Neural progenitor cell (in vitro differentiated cells): ENCODE results near the gene RFX1. TPM values are rescaled to one million over a fixed set of nuclear protein-coding genes. Genes with fewer than 3 reads are reported as not detected.
"Not testable (repeated sequence)": the region's sequence is repeated elsewhere in the genome, so short reads cannot be mapped to it uniquely, and the experiment has no call there.

Experiments used
- DNase-seq: peaks from one replicate; pipeline ENCODE4 v3.0.0-alpha.2; 2016; ENCODE audit warnings: low spot score
- H2AFZ ChIP-seq: fragments of 200-600 bp; sonication (generic); replicated peaks from 2 replicates; pipeline ENCODE4 v1.6.1; 2016; ENCODE audit warnings: antibody characterized with exemption
- H3F3A ChIP-seq: fragments of 200-600 bp; sonication (generic); 2 replicates; pipeline ENCODE4 v1.6.1; 2016; ENCODE audit warnings: antibody characterized with exemption, low read depth
- H3K27ac ChIP-seq: fragments of 200-600 bp; sonication (generic); 2 replicates; pipeline ENCODE4 v1.5.1; 2016; ENCODE audit warnings: mild to moderate bottlenecking
- H3K27me3 ChIP-seq: fragments of 200-600 bp; sonication (generic); 2 replicates; pipeline ENCODE4 v1.6.1; 2016; ENCODE audit warnings: mild to moderate bottlenecking, moderate library complexity
- H3K36me3 ChIP-seq: fragments of 200-600 bp; sonication (generic); 2 replicates; pipeline ENCODE4 v1.5.1; 2016
- H3K4me1 ChIP-seq: fragments of 200-600 bp; sonication (generic); 2 replicates; pipeline ENCODE4 v1.6.1; 2016; ENCODE audit warnings: mixed run types
- H3K4me2 ChIP-seq: fragments of 200-600 bp; sonication (generic); 2 replicates; pipeline ENCODE4 v1.6.1; 2016
- H3K4me3 ChIP-seq: fragments of 200-600 bp; sonication (generic); 2 replicates; pipeline ENCODE4 v1.5.1; 2016
- H3K79me2 ChIP-seq: fragments of 200-600 bp; sonication (generic); 2 replicates; pipeline ENCODE4 v1.6.1; 2016; ENCODE audit warnings: low read depth
- H3K9ac ChIP-seq: fragments of 200-600 bp; sonication (generic); 2 replicates; pipeline ENCODE4 v1.6.1; 2016
- H3K9me3 ChIP-seq: fragments of 200-600 bp; sonication (generic); 2 replicates; pipeline ENCODE4 v1.5.1; 2016; ENCODE audit warnings: low read depth
- H4K20me1 ChIP-seq: fragments of 200-600 bp; sonication (generic); 2 replicates; pipeline ENCODE4 v1.6.1; 2016; ENCODE audit warnings: low read depth
- H3K27ac Mint-ChIP-seq: 3 replicates; pipeline ENCODE4 v1.8.0; 2021; ENCODE audit warnings: mixed read lengths
- H3K27me3 Mint-ChIP-seq: 2 replicates; pipeline ENCODE4 v1.8.0; 2022; ENCODE audit warnings: low read depth, mild to moderate bottlenecking, inconsistent platforms, moderate library complexity, mixed read lengths; ENCODE audit not compliant: insufficient read depth
- H3K36me3 Mint-ChIP-seq: 3 replicates; pipeline ENCODE4 v1.8.0; 2021; ENCODE audit warnings: mixed read lengths
- H3K4me1 Mint-ChIP-seq: 3 replicates; pipeline ENCODE4 v1.8.0; 2021; ENCODE audit warnings: mixed read lengths
- H3K4me3 Mint-ChIP-seq: 3 replicates; pipeline ENCODE4 v1.8.0; 2021; ENCODE audit warnings: mild to moderate bottlenecking, moderate library complexity, mixed read lengths
- H3K9me3 Mint-ChIP-seq: 3 replicates; pipeline ENCODE4 v1.8.0; 2020; ENCODE audit warnings: mixed read lengths
- CTCF ChIP-seq: fragments of 200-600 bp; sonication (generic); IDR thresholded peaks from 2 replicates; pipeline ENCODE4 v1.5.1; 2017; ENCODE audit warnings: antibody characterized with exemption, mild to moderate bottlenecking
- EZH2 ChIP-seq: fragments of 200-600 bp; sonication (generic); IDR thresholded peaks from 2 replicates; pipeline ENCODE4 v1.6.1; 2017; ENCODE audit warnings: antibody characterized with exemption, mild to moderate bottlenecking, moderate library complexity
- EZH2phosphoT487 ChIP-seq: fragments of 200-600 bp; sonication (generic); IDR thresholded peaks from 2 replicates; pipeline ENCODE4 v1.6.1; 2017; ENCODE audit warnings: antibody characterized with exemption
- total RNA-seq: library from RNA; depleted of rRNA; stranded (reverse); fragments of >200 nt; gene quantifications from 2 replicates; pipeline ENCODE4 v1.2.3, GENCODE V29; 2015; ENCODE audit warnings: low replicate concordance

Gene RFX1
- total RNA-seq, 1 donor from 2014 or later: 1.0 TPM

GRCh38 chr19:13975870-13976269, 30.2 kb downstream of the RFX1 start:
- Mint-ChIP-seq H3K9me3 (no peaks in the 10 kb centered on the region), H3K27ac (no peak overlapping the region), H3K4me3 (no peak overlapping the region), H3K36me3 (peaks cover 11% of the 10 kb centered on the region), H3K27me3 (peaks cover 14% of the 10 kb centered on the region), H3K4me1 (peaks cover 19% of the 10 kb centered on the region)
- H3K27ac ChIP-seq: no peak overlapping the region
- H3K79me2 ChIP-seq: no peaks in the 10 kb centered on the region
- H3K36me3 ChIP-seq: no peaks in the 10 kb centered on the region
- H2AFZ ChIP-seq: no peak overlapping the region
- no peaks in the 10 kb centered on the region for H3K9me3 ChIP-seq
- H3F3A ChIP-seq: peaks cover 18% of the 10 kb centered on the region
- H3K9ac ChIP-seq: no peak overlapping the region
- peaks cover 14% of the 10 kb centered on the region for H3K4me1 ChIP-seq
- TF ChIP-seq CTCF (no peak), EZH2phosphoT487 (no peak), EZH2 (no peak)
- H3K4me3 ChIP-seq: no peak overlapping the region
- peaks cover 2% of the 10 kb centered on the region for H4K20me1 ChIP-seq
- peaks cover 6% of the 10 kb centered on the region for H3K27me3 ChIP-seq
- DNase-seq: no peak
- H3K4me2 ChIP-seq: no peak overlapping the region

GRCh38 chr19:13974073-13974472, 32.0 kb downstream of the RFX1 start:
- Histone ChIP-seq H3K27ac (no peak overlapping the region), H3K9ac (no peak overlapping the region), H3K27me3 (no peaks in the 10 kb centered on the region), H3K4me2 (peak overlapping the region; percentile 28), H3K79me2 (no peaks in the 10 kb centered on the region), H3K9me3 (no peaks in the 10 kb centered on the region), H3K4me1 (peaks cover 8% of the 10 kb centered on the region), H3K4me3 (no peak overlapping the region), H4K20me1 (peaks cover 2% of the 10 kb centered on the region), H2AFZ (no peak overlapping the region), H3K36me3 (no peaks in the 10 kb centered on the region), H3F3A (peaks cover 13% of the 10 kb centered on the region)
- Mint-ChIP-seq H3K9me3 (no peaks in the 10 kb centered on the region), H3K27ac (peak overlapping the region; percentile 44), H3K27me3 (peaks cover 11% of the 10 kb centered on the region), H3K4me1 (peaks cover 11% of the 10 kb centered on the region), H3K4me3 (peak overlapping the region; percentile 42), H3K36me3 (peaks cover 10% of the 10 kb centered on the region)
- TF ChIP-seq EZH2phosphoT487 (no peak), EZH2 (no peak), CTCF (no peak)
- peak; percentile 82 for DNase-seq

- not testable (repeated sequence) for H3K4me2 ChIP-seq, H3K9ac ChIP-seq, H3K9me3 ChIP-seq, H3K4me3 ChIP-seq, H3K9me3 Mint-ChIP-seq, H3K36me3 ChIP-seq, H3K27me3 ChIP-seq, DNase-seq, H3K79me2 ChIP-seq, H4K20me1 ChIP-seq, H2AFZ ChIP-seq, H3K27ac ChIP-seq, H3K4me3 Mint-ChIP-seq, H3K4me1 ChIP-seq, H3K27ac Mint-ChIP-seq
- Mint-ChIP-seq H3K36me3 (peaks cover 13% of the 10 kb centered on the region), H3K27me3 (peaks cover 11% of the 10 kb centered on the region), H3K4me1 (peaks cover 11% of the 10 kb centered on the region)
- peaks cover 13% of the 10 kb centered on the region for H3F3A ChIP-seq
Measured at GRCh38 chr19:13973479-13973878, 32.6 kb downstream of the RFX1 start.

GRCh38 chr19:13972368-13973155, 33.6 kb downstream of the RFX1 start:
- peaks cover 4% of the 10 kb centered on the region for H3K4me1 ChIP-seq
- no peak for DNase-seq
- Mint-ChIP-seq H3K27ac (no peak overlapping the region), H3K4me1 (peaks cover 8% of the 10 kb centered on the region), H3K4me3 (peak overlapping the region; percentile 48), H3K36me3 (peaks cover 13% of the 10 kb centered on the region), H3K9me3 (no peaks in the 10 kb centered on the region), H3K27me3 (peaks cover 11% of the 10 kb centered on the region)
- no peak for TF ChIP-seq EZH2
- no peak for TF ChIP-seq CTCF
- TF ChIP-seq EZH2phosphoT487: no peak
- H4K20me1 ChIP-seq: peaks cover 2% of the 10 kb centered on the region
- H3K36me3 ChIP-seq: no peaks in the 10 kb centered on the region
- H2AFZ ChIP-seq: no peak overlapping the region
- H3F3A ChIP-seq: peaks cover 6% of the 10 kb centered on the region
- H3K9me3 ChIP-seq: no peaks in the 10 kb centered on the region
- no peaks in the 10 kb centered on the region for H3K79me2 ChIP-seq
- H3K4me3 ChIP-seq: no peak overlapping the region
- H3K27ac ChIP-seq: no peak overlapping the region
- H3K4me2 ChIP-seq: no peak overlapping the region
- H3K9ac ChIP-seq: no peak overlapping the region
- H3K27me3 ChIP-seq: no peaks in the 10 kb centered on the region

GRCh38 chr19:13971868-13972267, 34.3 kb downstream of the RFX1 start:
- not testable (repeated sequence) for H3K9me3 ChIP-seq, H3K4me1 Mint-ChIP-seq, H3K4me3 ChIP-seq, H3K9me3 Mint-ChIP-seq, H4K20me1 ChIP-seq, H3K4me1 ChIP-seq, H3K27ac Mint-ChIP-seq, H3K79me2 ChIP-seq, H3K36me3 ChIP-seq, H3K4me2 ChIP-seq, H2AFZ ChIP-seq, H3K9ac ChIP-seq, H3F3A ChIP-seq, H3K27ac ChIP-seq, H3K4me3 Mint-ChIP-seq, H3K27me3 ChIP-seq, DNase-seq
- H3K27me3 Mint-ChIP-seq: peaks cover 11% of the 10 kb centered on the region
- H3K36me3 Mint-ChIP-seq: peaks cover 15% of the 10 kb centered on the region
